ENCODE data around the gene HDHD2.

GRCh38 chr18:47063096-47063495 lies 87.2 kb downstream of the HDHD2 start:
- TF ChIP-seq POLR2AphosphoS5 (IDR thresholded peaks at IDR 0.05): no peak
- TF ChIP-seq, protein P1, sequence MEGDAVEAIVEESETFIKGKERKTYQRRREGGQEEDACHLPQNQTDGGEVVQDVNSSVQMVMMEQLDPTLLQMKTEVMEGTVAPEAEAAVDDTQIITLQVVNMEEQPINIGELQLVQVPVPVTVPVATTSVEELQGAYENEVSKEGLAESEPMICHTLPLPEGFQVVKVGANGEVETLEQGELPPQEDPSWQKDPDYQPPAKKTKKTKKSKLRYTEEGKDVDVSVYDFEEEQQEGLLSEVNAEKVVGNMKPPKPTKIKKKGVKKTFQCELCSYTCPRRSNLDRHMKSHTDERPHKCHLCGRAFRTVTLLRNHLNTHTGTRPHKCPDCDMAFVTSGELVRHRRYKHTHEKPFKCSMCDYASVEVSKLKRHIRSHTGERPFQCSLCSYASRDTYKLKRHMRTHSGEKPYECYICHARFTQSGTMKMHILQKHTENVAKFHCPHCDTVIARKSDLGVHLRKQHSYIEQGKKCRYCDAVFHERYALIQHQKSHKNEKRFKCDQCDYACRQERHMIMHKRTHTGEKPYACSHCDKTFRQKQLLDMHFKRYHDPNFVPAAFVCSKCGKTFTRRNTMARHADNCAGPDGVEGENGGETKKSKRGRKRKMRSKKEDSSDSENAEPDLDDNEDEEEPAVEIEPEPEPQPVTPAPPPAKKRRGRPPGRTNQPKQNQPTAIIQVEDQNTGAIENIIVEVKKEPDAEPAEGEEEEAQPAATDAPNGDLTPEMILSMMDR (IDR thresholded peaks at IDR 0.05 in 8 of 11, conservative IDR thresholded peaks at IDR 0.05 in 3 of 11): no peak
- no peak for TF ChIP-seq POLR2A (IDR thresholded peaks at IDR 0.05)

Data from spleen (tissue), 7 donors.